BJ (cell line): ENCODE measurements around the gene SGK1. TPM values are rescaled to one million over a fixed set of nuclear protein-coding genes. Genes with fewer than 3 reads are reported as not detected.

Experiments
- CTCF ChIA-PET: fragments of 350-600 bp; formaldehyde crosslinking; extraction: SDS; loops from one replicate; lab custom pipeline; 2021; ENCODE audit warnings: antibody characterized with exemption, inconsistent platforms; lab: Yijun Ruan, JAX
- POLR2A ChIA-PET: fragments of 300-600 bp; sonication (Branson Sonifier 250); formaldehyde crosslinking; extraction: SDS; loops from one replicate; lab custom pipeline; 2021; ENCODE audit warnings: antibody characterized with exemption; lab: Charles Lee
- DNase-seq: peaks from one replicate; pipeline ENCODE4 v3.0.0-alpha.2; 2011; ENCODE audit warnings: low read depth
- H3K27me3 ChIP-seq: 2 replicates; pipeline ENCODE4 v1.6.0; 2011; ENCODE audit warnings: low read length; ENCODE audit not compliant: control insufficient read depth, insufficient read depth
- H3K36me3 ChIP-seq: 2 replicates; pipeline ENCODE4 v1.5.1; 2011; ENCODE audit warnings: low read length; ENCODE audit not compliant: control insufficient read depth, insufficient read depth
- H3K4me3 ChIP-seq: 2 replicates; pipeline ENCODE4 v1.5.1; 2011; ENCODE audit warnings: low read depth, mild to moderate bottlenecking, control low read depth, low read length
- CTCF ChIP-seq: IDR thresholded peaks from 2 replicates; pipeline ENCODE4 v1.5.1; 2011; ENCODE audit warnings: low read depth, mild to moderate bottlenecking, control low read depth, inconsistent platforms, low read length, moderate library complexity; ENCODE audit not compliant: insufficient read depth
- polyA plus RNA-seq: library from polyadenylated mRNA; depleted of rRNA; stranded (reverse); fragments of >200 nt; gene quantifications from 2 replicates; pipeline ENCODE4 v1.2.3, GENCODE V29; 2011

The SGK1 gene
- polyA plus RNA-seq, 1 experiment, result 179 TPM

- POLR2A ChIA-PET, result no interaction called here
- H3K4me3 ChIP-seq, result no peak overlapping the region
Observed at GRCh38 chr6:134147034-134147533, 170.8 kb downstream of the SGK1 start.

GRCh38 chr6:134146268-134147033, 171.5 kb downstream of the SGK1 start:
- ChIA-PET POLR2A (interaction anchor here (0.6 kb wide), 1 partner anchor 734 kb away, joined by 7 read pairs; no protein-coding TSS in a partner anchor), CTCF (interaction anchor here (1.9 to 3.6 kb wide), 3 partner anchors 11 to 794 kb away, joined by 5 to 22 read pairs (median 9); no protein-coding TSS in a partner anchor)
- H3K36me3 ChIP-seq, result no peaks in the 10 kb centered on the region
- DNase-seq, result no peak
- TF ChIP-seq CTCF, result no peak
- no peak overlapping the region for H3K4me3 ChIP-seq
- no peaks in the 10 kb centered on the region for H3K27me3 ChIP-seq

More at GRCh38 chr6:134147034-134147533, 170.8 kb downstream of the SGK1 start:
- no peak for TF ChIP-seq CTCF
- DNase-seq, result no peak
- Histone ChIP-seq H3K27me3 (no peaks in the 10 kb centered on the region), H3K36me3 (no peaks in the 10 kb centered on the region)
- CTCF ChIA-PET, result interaction anchor here (0.6 to 2.2 kb wide), 4 partner anchors 9 to 23 kb away, joined by 4 to 12 read pairs (median 4); no protein-coding TSS in a partner anchor

- POLR2A ChIA-PET, result interaction anchor here (0.6 kb wide), 1 partner anchor 735 kb away, joined by 7 read pairs; no protein-coding TSS in a partner anchor
- DNase-seq, result peak; percentile 51
- no peak for TF ChIP-seq CTCF
- no peaks in the 10 kb centered on the region for H3K27me3 ChIP-seq
- CTCF ChIA-PET, result interaction anchor here (0.8 to 3.6 kb wide), 3 partner anchors 10 to 795 kb away, joined by 4 to 22 read pairs (median 9); no protein-coding TSS in a partner anchor
- H3K4me3 ChIP-seq, result no peak overlapping the region
- no peaks in the 10 kb centered on the region for H3K36me3 ChIP-seq
Observed at GRCh38 chr6:134145786-134146185, 172.1 kb downstream of the SGK1 start.

- DNase-seq, result peak; percentile 67
- ChIA-PET POLR2A (no interaction called here), CTCF (interaction anchor here (0.6 to 2.1 kb wide), 5 partner anchors 9 to 804 kb away, joined by 3 to 7 read pairs (median 4); no protein-coding TSS in a partner anchor)
- Histone ChIP-seq H3K4me3 (no peak overlapping the region), H3K27me3 (no peaks in the 10 kb centered on the region), H3K36me3 (no peaks in the 10 kb centered on the region)
- no peak for TF ChIP-seq CTCF
Observed at GRCh38 chr6:134138226-134138975, 179.5 kb downstream of the SGK1 start.
